HEK293 (cell line): ENCODE results near the gene SMNDC1.

Experiments
- CTCF ChIA-PET: fragments of 350-600 bp; formaldehyde crosslinking; extraction: SDS; loops from one replicate; lab custom pipeline; 2021; ENCODE audit warnings: antibody characterized with exemption; lab: Yijun Ruan, JAX
- POLR2A ChIA-PET: fragments of 300-600 bp; formaldehyde crosslinking; extraction: SDS; loops from one replicate; lab custom pipeline; 2020; ENCODE audit warnings: antibody characterized with exemption, inconsistent platforms; lab: Yijun Ruan, JAX
- H3K27ac ChIP-seq: fragments of 200-500 bp; sonication (Bioruptor generic); 2 replicates; pipeline ENCODE4 v1.5.1; 2014; ENCODE audit warnings: low read depth, low read length, control low read depth, inconsistent platforms; ENCODE audit errors: extremely low read depth
- H3K36me3 ChIP-seq, 2 experiments: fragments of 200-500 bp in 1 of 2; sonication (Bioruptor generic) in 1 of 2; 1 replicate in 1 of 2; 2 replicates in 1 of 2; pipeline ENCODE4 v1.5.1; 2014 to 2017; ENCODE audit warnings: inconsistent platforms in 2 of 2, low read length in 2 of 2; ENCODE audit not compliant: control insufficient read depth in 2 of 2, insufficient read depth in 1 of 2
- H3K4me1 ChIP-seq: fragments of 200-500 bp; sonication (Bioruptor generic); 2 replicates; pipeline ENCODE4 v1.5.1; 2014; ENCODE audit warnings: mild to moderate bottlenecking, low read length, inconsistent platforms; ENCODE audit not compliant: control insufficient read depth, insufficient read depth
- H3K4me3 ChIP-seq: 2 replicates; pipeline ENCODE4 v1.5.1; 2011; ENCODE audit warnings: low read depth, mild to moderate bottlenecking, control low read depth, low read length, moderate library complexity
- H3K9me3 ChIP-seq: fragments of 200-500 bp; sonication (Bioruptor generic); 2 replicates; pipeline ENCODE4 v1.5.1; 2014; ENCODE audit warnings: low read depth, low read length, inconsistent platforms; ENCODE audit not compliant: control insufficient read depth, insufficient read depth
- SCRT2 ChIP-seq: fragments of 450-650 bp; formaldehyde crosslinking; IDR thresholded peaks from 2 replicates; pipeline ENCODE4 v1.5.1; 2016; ENCODE audit warnings: missing biosample characterization, missing genetic modification characterization
- SP7 ChIP-seq: fragments of 450-650 bp; formaldehyde crosslinking; IDR thresholded peaks from 2 replicates; pipeline ENCODE4 v1.5.1; 2016; ENCODE audit warnings: missing biosample characterization, missing genetic modification characterization
- TRIM28 ChIP-seq: IDR thresholded peaks from 2 replicates; pipeline ENCODE4 v1.6.1; 2011; ENCODE audit warnings: low read length, control low read depth, borderline replicate concordance
- ZFHX2 ChIP-seq: fragments of 450-650 bp; formaldehyde crosslinking; conservative IDR thresholded peaks from 2 replicates; pipeline ENCODE4 v1.5.1; 2016; ENCODE audit warnings: missing biosample characterization, missing genetic modification characterization
- ZIC2 ChIP-seq: fragments of 450-650 bp; formaldehyde crosslinking; IDR thresholded peaks from 2 replicates; pipeline ENCODE4 v1.5.1; 2016; ENCODE audit warnings: missing biosample characterization, missing genetic modification characterization
- ZNF140 ChIP-seq: fragments of 450-650 bp; formaldehyde crosslinking; IDR thresholded peaks from 2 replicates; pipeline ENCODE4 v1.5.1; 2016; ENCODE audit warnings: missing biosample characterization, missing genetic modification characterization
- ZNF23 ChIP-seq: fragments of 450-650 bp; formaldehyde crosslinking; IDR thresholded peaks from 2 replicates; pipeline ENCODE4 v1.5.1; 2016; ENCODE audit warnings: missing biosample characterization, missing genetic modification characterization, borderline replicate concordance
- ZNF423 ChIP-seq: fragments of 450-650 bp; formaldehyde crosslinking; IDR thresholded peaks from 2 replicates; pipeline ENCODE4 v1.5.1; 2016; ENCODE audit warnings: missing biosample characterization, missing genetic modification characterization
- ZNF654 ChIP-seq: fragments of 450-650 bp; formaldehyde crosslinking; IDR thresholded peaks from 2 replicates; pipeline ENCODE4 v1.5.1; 2016; ENCODE audit warnings: low read depth, missing biosample characterization, missing genetic modification characterization
- ZSCAN30 ChIP-seq: fragments of 450-650 bp; IDR thresholded peaks from 2 replicates; pipeline ENCODE4 v1.5.1; 2018; ENCODE audit warnings: missing biosample characterization, mild to moderate bottlenecking, missing genetic modification characterization, moderate library complexity
- TF ChIP-seq, protein P1 (sequence below): fragments of 450-650 bp; formaldehyde crosslinking; IDR thresholded peaks from 2 replicates; pipeline ENCODE4 v1.5.1; 2016; ENCODE audit warnings: missing biosample characterization, missing genetic modification characterization
- TF ChIP-seq, protein P2 (sequence below): fragments of 450-650 bp; formaldehyde crosslinking; IDR thresholded peaks from 2 replicates; pipeline ENCODE4 v1.5.1; 2017; ENCODE audit warnings: missing biosample characterization, missing genetic modification characterization
- TF ChIP-seq, protein P3 (sequence below): fragments of 450-650 bp; formaldehyde crosslinking; IDR thresholded peaks from 2 replicates; pipeline ENCODE4 v1.5.1; 2017; ENCODE audit warnings: missing biosample characterization, missing genetic modification characterization
- TF ChIP-seq, protein P4 (sequence below): fragments of 450-650 bp; formaldehyde crosslinking; IDR thresholded peaks from 2 replicates; pipeline ENCODE4 v1.5.1; 2016; ENCODE audit warnings: missing biosample characterization, missing genetic modification characterization
- TF ChIP-seq, protein P5 (sequence below): fragments of 450-650 bp; formaldehyde crosslinking; IDR thresholded peaks from 2 replicates; pipeline ENCODE4 v1.5.1; 2016; ENCODE audit warnings: missing biosample characterization, missing genetic modification characterization, borderline replicate concordance
- TF ChIP-seq, protein P6 (sequence below): fragments of 450-650 bp; formaldehyde crosslinking; IDR thresholded peaks from 2 replicates; pipeline ENCODE4 v1.5.1; 2016; ENCODE audit warnings: missing biosample characterization, missing genetic modification characterization
- TF ChIP-seq, protein P7 (sequence below): fragments of 450-650 bp; formaldehyde crosslinking; IDR thresholded peaks from 2 replicates; pipeline ENCODE4 v1.5.1; 2016; ENCODE audit warnings: missing biosample characterization, missing genetic modification characterization
- TF ChIP-seq, protein P8 (sequence below): fragments of 450-650 bp; formaldehyde crosslinking; IDR thresholded peaks from 2 replicates; pipeline ENCODE4 v1.5.1; 2016; ENCODE audit warnings: missing biosample characterization, missing genetic modification characterization
- TF ChIP-seq, protein P9 (sequence below): fragments of 450-650 bp; formaldehyde crosslinking; IDR thresholded peaks from 2 replicates; pipeline ENCODE4 v1.5.1; 2016; ENCODE audit warnings: missing biosample characterization, missing genetic modification characterization

SMNDC1 gene

DNA sequence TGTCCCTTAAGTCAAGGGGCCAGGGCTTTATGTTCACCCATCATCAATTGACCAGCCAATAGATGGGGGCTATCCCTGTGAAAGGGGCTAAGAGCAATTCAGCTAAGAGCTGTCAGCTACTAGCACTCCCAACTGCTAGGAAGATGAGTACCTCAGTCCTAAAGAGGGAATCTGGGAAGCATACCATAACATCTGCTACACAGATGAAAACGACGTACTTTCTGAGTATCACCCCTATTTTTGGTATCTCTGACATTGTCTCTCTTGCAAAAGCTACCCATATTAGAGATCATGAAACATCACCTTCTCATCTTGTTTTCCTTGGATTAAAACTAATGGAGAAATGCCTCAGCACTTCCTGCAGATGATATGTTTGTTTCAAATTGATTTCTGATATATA lies 7.5 kb upstream of the SMNDC1 start (continued):
- no peak for TF ChIP-seq ZIC2 (tag by site-specific recombination)

DNA sequence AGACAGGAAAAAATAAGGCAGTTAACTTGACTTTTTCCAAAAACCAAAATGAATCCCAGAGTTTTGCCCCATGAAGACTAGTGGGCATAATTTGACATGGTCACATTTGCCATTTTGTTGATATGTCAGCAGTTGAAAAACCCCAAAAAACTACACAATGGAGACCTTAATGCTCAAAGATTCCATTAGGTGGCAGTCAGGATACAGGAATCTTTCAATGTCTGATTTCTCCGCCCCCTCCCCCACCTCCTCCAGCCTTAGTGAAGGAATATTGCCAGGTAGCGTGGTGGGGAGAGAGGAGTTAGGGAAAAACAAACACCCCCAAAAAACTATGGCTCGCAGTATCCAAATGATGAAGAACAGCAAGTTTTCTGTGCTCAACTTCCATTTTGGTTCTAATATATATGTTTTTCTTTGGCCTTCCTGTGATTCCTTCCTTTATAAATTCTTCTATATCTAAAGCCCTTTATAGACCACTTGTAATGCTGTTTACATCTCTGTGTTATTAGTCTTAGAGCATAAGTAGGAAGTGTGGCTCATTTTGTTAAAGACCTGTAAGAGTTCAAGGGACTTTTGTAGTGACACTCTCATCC lies 6.7 kb upstream of the SMNDC1 start:
- no peaks in the 10 kb centered on the region for H3K9me3 ChIP-seq
- no peak overlapping the region for H3K4me3 ChIP-seq
- CTCF ChIA-PET = interaction anchor here (1.0 to 3.4 kb wide), 8 partner anchors 233 to 297 kb away, joined by 3 to 19 read pairs (median 6); partner anchors contain the start of gene SMC3
- POLR2A ChIA-PET = no interaction called here
- H3K4me1 ChIP-seq = no peaks in the 10 kb centered on the region
- no peak overlapping the region for H3K27ac ChIP-seq
- H3K36me3 ChIP-seq = no peaks in the 10 kb centered on the region
- TF ChIP-seq ZNF23 (tag by site-specific recombination) (no peak), ZNF654 (tag by site-specific recombination) (peak; percentile 98), SP7 (tag by site-specific recombination) (peak; percentile 29; the same call in 1 of the 2 replicates), SCRT2 (no peak), ZNF423 (no peak), ZNF140 (tag by site-specific recombination) (no peak), ZSCAN30 (tag by site-specific recombination) (peak; percentile 71; the same call in 1 of the 2 replicates), TRIM28 (no peak), ZFHX2 (tag by site-specific recombination) (0 out of 2 replicates have a peak, but pooled peaks have one; percentile 30)
- TF ChIP-seq, protein P1, sequence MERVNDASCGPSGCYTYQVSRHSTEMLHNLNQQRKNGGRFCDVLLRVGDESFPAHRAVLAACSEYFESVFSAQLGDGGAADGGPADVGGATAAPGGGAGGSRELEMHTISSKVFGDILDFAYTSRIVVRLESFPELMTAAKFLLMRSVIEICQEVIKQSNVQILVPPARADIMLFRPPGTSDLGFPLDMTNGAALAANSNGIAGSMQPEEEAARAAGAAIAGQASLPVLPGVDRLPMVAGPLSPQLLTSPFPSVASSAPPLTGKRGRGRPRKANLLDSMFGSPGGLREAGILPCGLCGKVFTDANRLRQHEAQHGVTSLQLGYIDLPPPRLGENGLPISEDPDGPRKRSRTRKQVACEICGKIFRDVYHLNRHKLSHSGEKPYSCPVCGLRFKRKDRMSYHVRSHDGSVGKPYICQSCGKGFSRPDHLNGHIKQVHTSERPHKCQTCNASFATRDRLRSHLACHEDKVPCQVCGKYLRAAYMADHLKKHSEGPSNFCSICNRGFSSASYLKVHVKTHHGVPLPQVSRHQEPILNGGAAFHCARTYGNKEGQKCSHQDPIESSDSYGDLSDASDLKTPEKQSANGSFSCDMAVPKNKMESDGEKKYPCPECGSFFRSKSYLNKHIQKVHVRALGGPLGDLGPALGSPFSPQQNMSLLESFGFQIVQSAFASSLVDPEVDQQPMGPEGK (tag by site-specific recombination) = peak; percentile 37; the same call in 1 of the 2 replicates
- TF ChIP-seq, protein P2, sequence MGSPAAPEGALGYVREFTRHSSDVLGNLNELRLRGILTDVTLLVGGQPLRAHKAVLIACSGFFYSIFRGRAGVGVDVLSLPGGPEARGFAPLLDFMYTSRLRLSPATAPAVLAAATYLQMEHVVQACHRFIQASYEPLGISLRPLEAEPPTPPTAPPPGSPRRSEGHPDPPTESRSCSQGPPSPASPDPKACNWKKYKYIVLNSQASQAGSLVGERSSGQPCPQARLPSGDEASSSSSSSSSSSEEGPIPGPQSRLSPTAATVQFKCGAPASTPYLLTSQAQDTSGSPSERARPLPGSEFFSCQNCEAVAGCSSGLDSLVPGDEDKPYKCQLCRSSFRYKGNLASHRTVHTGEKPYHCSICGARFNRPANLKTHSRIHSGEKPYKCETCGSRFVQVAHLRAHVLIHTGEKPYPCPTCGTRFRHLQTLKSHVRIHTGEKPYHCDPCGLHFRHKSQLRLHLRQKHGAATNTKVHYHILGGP (tag by site-specific recombination) = no peak
- TF ChIP-seq, protein P3, sequence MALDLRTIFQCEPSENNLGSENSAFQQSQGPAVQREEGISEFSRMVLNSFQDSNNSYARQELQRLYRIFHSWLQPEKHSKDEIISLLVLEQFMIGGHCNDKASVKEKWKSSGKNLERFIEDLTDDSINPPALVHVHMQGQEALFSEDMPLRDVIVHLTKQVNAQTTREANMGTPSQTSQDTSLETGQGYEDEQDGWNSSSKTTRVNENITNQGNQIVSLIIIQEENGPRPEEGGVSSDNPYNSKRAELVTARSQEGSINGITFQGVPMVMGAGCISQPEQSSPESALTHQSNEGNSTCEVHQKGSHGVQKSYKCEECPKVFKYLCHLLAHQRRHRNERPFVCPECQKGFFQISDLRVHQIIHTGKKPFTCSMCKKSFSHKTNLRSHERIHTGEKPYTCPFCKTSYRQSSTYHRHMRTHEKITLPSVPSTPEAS (tag by site-specific recombination) = no peak
- TF ChIP-seq, protein P4, sequence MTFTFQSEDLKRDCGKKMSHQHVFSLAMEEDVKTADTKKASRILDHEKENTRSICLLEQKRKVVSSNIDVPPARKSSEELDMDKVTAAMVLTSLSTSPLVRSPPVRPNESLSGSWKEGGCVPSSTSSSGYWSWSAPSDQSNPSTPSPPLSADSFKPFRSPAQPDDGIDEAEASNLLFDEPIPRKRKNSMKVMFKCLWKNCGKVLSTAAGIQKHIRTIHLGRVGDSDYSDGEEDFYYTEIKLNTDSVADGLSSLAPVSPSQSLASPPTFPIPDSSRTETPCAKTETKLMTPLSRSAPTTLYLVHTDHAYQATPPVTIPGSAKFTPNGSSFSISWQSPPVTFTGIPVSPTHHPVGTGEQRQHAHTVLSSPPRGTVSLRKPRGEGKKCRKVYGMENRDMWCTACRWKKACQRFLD (tag by site-specific recombination) = no peak
- TF ChIP-seq, protein P5, sequence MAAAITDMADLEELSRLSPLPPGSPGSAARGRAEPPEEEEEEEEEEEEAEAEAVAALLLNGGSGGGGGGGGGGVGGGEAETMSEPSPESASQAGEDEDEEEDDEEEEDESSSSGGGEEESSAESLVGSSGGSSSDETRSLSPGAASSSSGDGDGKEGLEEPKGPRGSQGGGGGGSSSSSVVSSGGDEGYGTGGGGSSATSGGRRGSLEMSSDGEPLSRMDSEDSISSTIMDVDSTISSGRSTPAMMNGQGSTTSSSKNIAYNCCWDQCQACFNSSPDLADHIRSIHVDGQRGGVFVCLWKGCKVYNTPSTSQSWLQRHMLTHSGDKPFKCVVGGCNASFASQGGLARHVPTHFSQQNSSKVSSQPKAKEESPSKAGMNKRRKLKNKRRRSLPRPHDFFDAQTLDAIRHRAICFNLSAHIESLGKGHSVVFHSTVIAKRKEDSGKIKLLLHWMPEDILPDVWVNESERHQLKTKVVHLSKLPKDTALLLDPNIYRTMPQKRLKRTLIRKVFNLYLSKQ = no peak
- TF ChIP-seq, protein P6, sequence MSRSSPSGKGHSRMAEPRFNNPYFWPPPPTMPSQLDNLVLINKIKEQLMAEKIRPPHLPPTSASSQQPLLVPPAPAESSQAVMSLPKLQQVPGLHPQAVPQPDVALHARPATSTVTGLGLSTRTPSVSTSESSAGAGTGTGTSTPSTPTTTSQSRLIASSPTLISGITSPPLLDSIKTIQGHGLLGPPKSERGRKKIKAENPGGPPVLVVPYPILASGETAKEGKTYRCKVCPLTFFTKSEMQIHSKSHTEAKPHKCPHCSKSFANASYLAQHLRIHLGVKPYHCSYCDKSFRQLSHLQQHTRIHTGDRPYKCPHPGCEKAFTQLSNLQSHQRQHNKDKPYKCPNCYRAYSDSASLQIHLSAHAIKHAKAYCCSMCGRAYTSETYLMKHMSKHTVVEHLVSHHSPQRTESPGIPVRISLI (tag by site-specific recombination) = peak; percentile 22; the same call in 1 of the 2 replicates
- TF ChIP-seq, protein P7, sequence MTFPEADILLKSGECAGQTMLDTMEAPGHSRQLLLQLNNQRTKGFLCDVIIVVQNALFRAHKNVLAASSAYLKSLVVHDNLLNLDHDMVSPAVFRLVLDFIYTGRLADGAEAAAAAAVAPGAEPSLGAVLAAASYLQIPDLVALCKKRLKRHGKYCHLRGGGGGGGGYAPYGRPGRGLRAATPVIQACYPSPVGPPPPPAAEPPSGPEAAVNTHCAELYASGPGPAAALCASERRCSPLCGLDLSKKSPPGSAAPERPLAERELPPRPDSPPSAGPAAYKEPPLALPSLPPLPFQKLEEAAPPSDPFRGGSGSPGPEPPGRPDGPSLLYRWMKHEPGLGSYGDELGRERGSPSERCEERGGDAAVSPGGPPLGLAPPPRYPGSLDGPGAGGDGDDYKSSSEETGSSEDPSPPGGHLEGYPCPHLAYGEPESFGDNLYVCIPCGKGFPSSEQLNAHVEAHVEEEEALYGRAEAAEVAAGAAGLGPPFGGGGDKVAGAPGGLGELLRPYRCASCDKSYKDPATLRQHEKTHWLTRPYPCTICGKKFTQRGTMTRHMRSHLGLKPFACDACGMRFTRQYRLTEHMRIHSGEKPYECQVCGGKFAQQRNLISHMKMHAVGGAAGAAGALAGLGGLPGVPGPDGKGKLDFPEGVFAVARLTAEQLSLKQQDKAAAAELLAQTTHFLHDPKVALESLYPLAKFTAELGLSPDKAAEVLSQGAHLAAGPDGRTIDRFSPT (tag by site-specific recombination) = no peak
- TF ChIP-seq, protein P8, sequence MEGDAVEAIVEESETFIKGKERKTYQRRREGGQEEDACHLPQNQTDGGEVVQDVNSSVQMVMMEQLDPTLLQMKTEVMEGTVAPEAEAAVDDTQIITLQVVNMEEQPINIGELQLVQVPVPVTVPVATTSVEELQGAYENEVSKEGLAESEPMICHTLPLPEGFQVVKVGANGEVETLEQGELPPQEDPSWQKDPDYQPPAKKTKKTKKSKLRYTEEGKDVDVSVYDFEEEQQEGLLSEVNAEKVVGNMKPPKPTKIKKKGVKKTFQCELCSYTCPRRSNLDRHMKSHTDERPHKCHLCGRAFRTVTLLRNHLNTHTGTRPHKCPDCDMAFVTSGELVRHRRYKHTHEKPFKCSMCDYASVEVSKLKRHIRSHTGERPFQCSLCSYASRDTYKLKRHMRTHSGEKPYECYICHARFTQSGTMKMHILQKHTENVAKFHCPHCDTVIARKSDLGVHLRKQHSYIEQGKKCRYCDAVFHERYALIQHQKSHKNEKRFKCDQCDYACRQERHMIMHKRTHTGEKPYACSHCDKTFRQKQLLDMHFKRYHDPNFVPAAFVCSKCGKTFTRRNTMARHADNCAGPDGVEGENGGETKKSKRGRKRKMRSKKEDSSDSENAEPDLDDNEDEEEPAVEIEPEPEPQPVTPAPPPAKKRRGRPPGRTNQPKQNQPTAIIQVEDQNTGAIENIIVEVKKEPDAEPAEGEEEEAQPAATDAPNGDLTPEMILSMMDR (tag by site-specific recombination) = peak; percentile 57; the same call in 1 of the 2 replicates
- TF ChIP-seq, protein P9, sequence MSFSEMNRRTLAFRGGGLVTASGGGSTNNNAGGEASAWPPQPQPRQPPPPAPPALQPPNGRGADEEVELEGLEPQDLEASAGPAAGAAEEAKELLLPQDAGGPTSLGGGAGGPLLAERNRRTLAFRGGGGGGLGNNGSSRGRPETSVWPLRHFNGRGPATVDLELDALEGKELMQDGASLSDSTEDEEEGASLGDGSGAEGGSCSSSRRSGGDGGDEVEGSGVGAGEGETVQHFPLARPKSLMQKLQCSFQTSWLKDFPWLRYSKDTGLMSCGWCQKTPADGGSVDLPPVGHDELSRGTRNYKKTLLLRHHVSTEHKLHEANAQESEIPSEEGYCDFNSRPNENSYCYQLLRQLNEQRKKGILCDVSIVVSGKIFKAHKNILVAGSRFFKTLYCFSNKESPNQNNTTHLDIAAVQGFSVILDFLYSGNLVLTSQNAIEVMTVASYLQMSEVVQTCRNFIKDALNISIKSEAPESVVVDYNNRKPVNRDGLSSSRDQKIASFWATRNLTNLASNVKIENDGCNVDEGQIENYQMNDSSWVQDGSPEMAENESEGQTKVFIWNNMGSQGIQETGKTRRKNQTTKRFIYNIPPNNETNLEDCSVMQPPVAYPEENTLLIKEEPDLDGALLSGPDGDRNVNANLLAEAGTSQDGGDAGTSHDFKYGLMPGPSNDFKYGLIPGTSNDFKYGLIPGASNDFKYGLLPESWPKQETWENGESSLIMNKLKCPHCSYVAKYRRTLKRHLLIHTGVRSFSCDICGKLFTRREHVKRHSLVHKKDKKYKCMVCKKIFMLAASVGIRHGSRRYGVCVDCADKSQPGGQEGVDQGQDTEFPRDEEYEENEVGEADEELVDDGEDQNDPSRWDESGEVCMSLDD (tag by site-specific recombination) = no peak
